Measurements from ENCODE around the gene MFSD6. TPM values are rescaled to one million over a fixed set of nuclear protein-coding genes. Genes with fewer than 3 reads are reported as not detected.
A peak's percentile ranks its signal among the peaks of the same experiment; 100 is the strongest.

Gene MFSD6
- total RNA-seq, 2 donors from 2014 or later: 1.2 to 3.2 TPM

- no peaks in the 10 kb centered on the region for H3K36me3 ChIP-seq (ENCODE audit: control insufficient read depth, insufficient read depth, low read length)
- no peak for TF ChIP-seq CTCF (conservative IDR thresholded peaks at IDR 0.05)
- DNase-seq: no peak
- H3K27ac Mint-ChIP-seq: no peak overlapping the region
- peaks cover 20% of the 10 kb centered on the region for H3K27me3 Mint-ChIP-seq (ENCODE audit: insufficient read depth)
- no peaks in the 10 kb centered on the region for H3K36me3 Mint-ChIP-seq (ENCODE audit: low read depth)
- WGBS, 2 experiments (ENCODE audit: insufficient coverage in 1 of 2, insufficient read length in 1 of 2): 80 to 89% methylated on average over 3 of the region's 3 CpGs
- no peak overlapping the region for H3K9ac ChIP-seq (ENCODE audit: extremely low read depth, low read length, poor library complexity, severe bottlenecking)
- H3K4me1 ChIP-seq (ENCODE audit: control insufficient read depth, insufficient read depth, low read length): no peaks in the 10 kb centered on the region
- H3K4me1 Mint-ChIP-seq: peaks cover 6% of the 10 kb centered on the region
- no peak overlapping the region for H3K4me3 Mint-ChIP-seq
- no peak overlapping the region for H3K4me3 ChIP-seq (ENCODE audit: low read length)
- H3K27ac ChIP-seq (ENCODE audit: low read depth, low read length): no peak overlapping the region
- peaks cover 35% of the 10 kb centered on the region for H3K27me3 ChIP-seq (ENCODE audit: control insufficient read depth, insufficient read depth, low read length, poor library complexity, severe bottlenecking)
- no peaks in the 10 kb centered on the region for H3K9me3 ChIP-seq (ENCODE audit: control insufficient read depth, low read length)
- no peaks in the 10 kb centered on the region for H3K9me3 Mint-ChIP-seq
Observed at GRCh38 chr2:190405995-190406394, 2.2 kb upstream of the MFSD6 start.

- no peaks in the 10 kb centered on the region for H3K9me3 ChIP-seq (ENCODE audit: control insufficient read depth, low read length)
- H3K36me3 ChIP-seq (ENCODE audit: control insufficient read depth, insufficient read depth, low read length): no peaks in the 10 kb centered on the region
- H3K9ac ChIP-seq (ENCODE audit: extremely low read depth, low read length, poor library complexity, severe bottlenecking): no peak overlapping the region
- Mint-ChIP-seq H3K9me3 (no peaks in the 10 kb centered on the region), H3K27ac (no peak overlapping the region), H3K4me1 (peaks cover 6% of the 10 kb centered on the region), H3K36me3 (ENCODE audit: low read depth) (no peaks in the 10 kb centered on the region), H3K4me3 (no peak overlapping the region), H3K27me3 (ENCODE audit: insufficient read depth) (peaks cover 22% of the 10 kb centered on the region)
- TF ChIP-seq CTCF (conservative IDR thresholded peaks at IDR 0.05): no peak
- no peak for DNase-seq
- 85 to 86% methylated on average over 4 of the region's 4 CpGs for WGBS, 2 experiments (ENCODE audit: insufficient coverage in 1 of 2, insufficient read length in 1 of 2)
- no peak overlapping the region for H3K4me3 ChIP-seq (ENCODE audit: low read length)
- peaks cover 35% of the 10 kb centered on the region for H3K27me3 ChIP-seq (ENCODE audit: control insufficient read depth, insufficient read depth, low read length, poor library complexity, severe bottlenecking)
- H3K4me1 ChIP-seq (ENCODE audit: control insufficient read depth, insufficient read depth, low read length): no peaks in the 10 kb centered on the region
- H3K27ac ChIP-seq (ENCODE audit: low read depth, low read length): no peak overlapping the region
Observed at GRCh38 chr2:190406805-190407204, 1.4 kb upstream of the MFSD6 start.

- no peak for TF ChIP-seq CTCF (conservative IDR thresholded peaks at IDR 0.05)
- peak; percentile 55 for DNase-seq
- H3K9me3 Mint-ChIP-seq: no peaks in the 10 kb centered on the region
- H3K4me3 Mint-ChIP-seq: peak overlapping the region; percentile 59
- Histone ChIP-seq H3K9me3 (ENCODE audit: control insufficient read depth, low read length) (no peaks in the 10 kb centered on the region), H3K4me3 (ENCODE audit: low read length) (peak overlapping the region; percentile 75), H3K27me3 (ENCODE audit: control insufficient read depth, insufficient read depth, low read length, poor library complexity, severe bottlenecking) (peaks cover 35% of the 10 kb centered on the region), H3K9ac (ENCODE audit: extremely low read depth, low read length, poor library complexity, severe bottlenecking) (peak overlapping the region; percentile 6), H3K4me1 (ENCODE audit: control insufficient read depth, insufficient read depth, low read length) (no peaks in the 10 kb centered on the region), H3K36me3 (ENCODE audit: control insufficient read depth, insufficient read depth, low read length) (no peaks in the 10 kb centered on the region), H3K27ac (ENCODE audit: low read depth, low read length) (no peak overlapping the region)
- no peak overlapping the region for H3K27ac Mint-ChIP-seq
- H3K36me3 Mint-ChIP-seq (ENCODE audit: low read depth): no peaks in the 10 kb centered on the region
- peaks cover 22% of the 10 kb centered on the region for H3K27me3 Mint-ChIP-seq (ENCODE audit: insufficient read depth)
- WGBS, 2 experiments (ENCODE audit: insufficient coverage in 1 of 2, insufficient read length in 1 of 2): 37 to 43% methylated on average over 10 to 11 of the region's 11 CpGs
- peaks cover 6% of the 10 kb centered on the region for H3K4me1 Mint-ChIP-seq
Observed at GRCh38 chr2:190407246-190407661, 901 bp upstream of the MFSD6 start.
